IMR-90 (cell line): ENCODE results near the gene DUSP10. TPM values are rescaled to one million over a fixed set of nuclear protein-coding genes. Genes with fewer than 3 reads are reported as not detected.

ENCODE experiments used
- ATAC-seq: fragments of 200-7000 bp; cut with Tn5 transposase; 2 replicates; pipeline ENCODE4 v1.9.1; 2020; ENCODE audit warnings: low read depth, mild to moderate bottlenecking, moderate library complexity
- BruUV-seq: library from RNA; stranded (reverse); fragments of 400-500 nt; replicated peaks from 2 replicates; lab custom pipeline; 2021; lab: Mats Ljungman, UMichigan
- CTCF ChIA-PET: fragments of 300-600 bp; formaldehyde crosslinking; extraction: SDS; loops from one replicate; lab custom pipeline; 2021; ENCODE audit warnings: antibody characterized with exemption; lab: Yijun Ruan, JAX
- POLR2A ChIA-PET: fragments of 300-600 bp; sonication (Branson Sonifier 250); formaldehyde crosslinking; loops from one replicate; lab custom pipeline; 2022; ENCODE audit warnings: antibody characterized with exemption; ENCODE audit not compliant: unreplicated experiment; lab: Charles Lee
- DNase-seq: peaks from one replicate; pipeline ENCODE4 v3.0.0; 2013
- H2AFZ ChIP-seq: replicated peaks from 2 replicates; pipeline ENCODE3; 2013; ENCODE audit warnings: low read length, mild to moderate bottlenecking; ENCODE audit not compliant: poor library complexity
- H2AK5ac ChIP-seq: 2 replicates; pipeline ENCODE4 v1.6.1; 2013; ENCODE audit warnings: low read depth, low read length, inconsistent platforms
- H2AK9ac ChIP-seq: replicated peaks from 2 replicates; pipeline ENCODE3; 2013; ENCODE audit warnings: mild to moderate bottlenecking, low read depth, low read length, moderate library complexity; ENCODE audit not compliant: poor library complexity
- H2BK120ac ChIP-seq: 2 replicates; pipeline ENCODE4 v1.6.1; 2013; ENCODE audit warnings: low read depth, low read length, inconsistent platforms
- H2BK15ac ChIP-seq: 3 replicates; pipeline ENCODE4 v1.6.1; 2013; ENCODE audit warnings: low read depth, low read length, inconsistent platforms
- H2BK20ac ChIP-seq: 2 replicates; pipeline ENCODE4 v1.6.1; 2013; ENCODE audit warnings: low read depth, mild to moderate bottlenecking, inconsistent platforms, low read length, moderate library complexity
- H2BK5ac ChIP-seq: 2 replicates; pipeline ENCODE4 v1.6.1; 2013; ENCODE audit warnings: mild to moderate bottlenecking, low read depth, low read length, inconsistent platforms; ENCODE audit not compliant: poor library complexity, severe bottlenecking
- H3K14ac ChIP-seq: replicated peaks from 2 replicates; pipeline ENCODE4 v1.6.1; 2013; ENCODE audit warnings: low read depth, low read length, inconsistent platforms
- H3K18ac ChIP-seq: 2 replicates; pipeline ENCODE4 v1.6.1; 2013; ENCODE audit warnings: low read depth, low read length, control low read depth
- H3K23ac ChIP-seq: 2 replicates; pipeline ENCODE4 v1.6.1; 2013; ENCODE audit warnings: low read depth, low read length, inconsistent platforms
- H3K27ac ChIP-seq: 2 replicates; pipeline ENCODE4 v1.5.1; 2013; ENCODE audit warnings: mild to moderate bottlenecking, control low read depth, low read length; ENCODE audit not compliant: insufficient read depth
- H3K27me3 ChIP-seq: 2 replicates; pipeline ENCODE4 v1.6.1; 2013; ENCODE audit warnings: low read length; ENCODE audit not compliant: control insufficient read depth, insufficient read depth
- H3K36me3 ChIP-seq: 2 replicates; pipeline ENCODE4 v1.6.1; 2013; ENCODE audit warnings: low read length, mixed read lengths; ENCODE audit not compliant: control insufficient read depth, insufficient read depth
- H3K4ac ChIP-seq: 2 replicates; pipeline ENCODE4 v1.6.1; 2013; ENCODE audit warnings: low read depth, low read length, inconsistent platforms
- H3K4me1 ChIP-seq: 2 replicates; pipeline ENCODE4 v1.6.1; 2013; ENCODE audit warnings: low read length, mixed read lengths; ENCODE audit not compliant: control insufficient read depth, insufficient read depth
- H3K4me2 ChIP-seq: 2 replicates; pipeline ENCODE4 v1.6.1; 2013; ENCODE audit warnings: low read depth, mild to moderate bottlenecking, control low read depth, low read length, moderate library complexity
- H3K4me3 ChIP-seq: 2 replicates; pipeline ENCODE4 v1.5.1; 2013; ENCODE audit warnings: low read depth, mild to moderate bottlenecking, control low read depth, low read length, moderate library complexity; ENCODE audit not compliant: insufficient read depth
- H3K56ac ChIP-seq: 2 replicates; pipeline ENCODE4 v1.6.1; 2013; ENCODE audit warnings: low read length, inconsistent platforms; ENCODE audit not compliant: insufficient read depth; ENCODE audit errors: extremely low read depth
- H3K79me1 ChIP-seq, 2 experiments: 2 replicates each; pipeline ENCODE4 v1.6.1; 2013; ENCODE audit warnings: low read length in 2 of 2, inconsistent platforms in 1 of 2, low read depth in 1 of 2
- H3K9ac ChIP-seq: 2 replicates; pipeline ENCODE4 v1.6.1; 2013; ENCODE audit warnings: low read depth, low read length, control low read depth
- H3K9me1 ChIP-seq: 2 replicates; pipeline ENCODE4 v1.6.1; 2013; ENCODE audit warnings: low read length, inconsistent platforms; ENCODE audit not compliant: insufficient read depth
- H3K9me3 ChIP-seq: 2 replicates; pipeline ENCODE4 v1.6.1; 2013; ENCODE audit warnings: low read length; ENCODE audit not compliant: control insufficient read depth, insufficient read depth
- H4K20me1 ChIP-seq: 2 replicates; pipeline ENCODE4 v1.6.1; 2013; ENCODE audit warnings: low read length, inconsistent platforms; ENCODE audit not compliant: insufficient read depth
- H4K5ac ChIP-seq: 2 replicates; pipeline ENCODE4 v1.6.1; 2013; ENCODE audit warnings: mild to moderate bottlenecking, low read depth, low read length, control low read depth
- H4K8ac ChIP-seq, 2 experiments: 2 replicates each; pipeline ENCODE4 v1.6.1; 2013; ENCODE audit warnings: low read depth in 2 of 2, low read length in 2 of 2, control low read depth in 1 of 2, inconsistent platforms in 1 of 2
- H4K91ac ChIP-seq: 2 replicates; pipeline ENCODE4 v1.6.1; 2013; ENCODE audit warnings: low read depth, low read length, inconsistent platforms; ENCODE audit not compliant: insufficient read depth
- BHLHE40 ChIP-seq: fragments of 150-350 bp; IDR thresholded peaks from 2 replicates; pipeline ENCODE4 v1.6.1; 2016; ENCODE audit warnings: mild to moderate bottlenecking, low read depth, low read length
- CEBPB ChIP-seq: IDR thresholded peaks from 2 replicates; pipeline ENCODE4 v1.6.1; 2012; ENCODE audit warnings: low read depth, low read length, improper control_type of control experiment
- CHD1 ChIP-seq: IDR thresholded peaks from 2 replicates; pipeline ENCODE4 v1.6.1; 2012; ENCODE audit warnings: low read depth, low read length, improper control_type of control experiment
- FOS ChIP-seq: fragments of 150-350 bp; IDR thresholded peaks from 2 replicates; pipeline ENCODE4 v1.6.1; 2016; ENCODE audit warnings: low read depth, low read length
- MXI1 ChIP-seq: IDR thresholded peaks from 2 replicates; pipeline ENCODE4 v1.6.1; 2012; ENCODE audit warnings: low read depth, mild to moderate bottlenecking, low read length, moderate library complexity, borderline replicate concordance
- NFE2L2 ChIP-seq: fragments of 150-350 bp; IDR thresholded peaks from 2 replicates; pipeline ENCODE4 v1.6.1; 2016; ENCODE audit warnings: low read depth, mild to moderate bottlenecking, low read length
- POLR2A ChIP-seq: IDR thresholded peaks from 2 replicates; pipeline ENCODE4 v1.6.1; 2012; ENCODE audit warnings: mild to moderate bottlenecking, low read depth, low read length
- RAD21 ChIP-seq: IDR thresholded peaks from 2 replicates; pipeline ENCODE4 v1.6.1; 2012; ENCODE audit warnings: low read length, improper control_type of control experiment
- RCOR1 ChIP-seq: IDR thresholded peaks from 2 replicates; pipeline ENCODE4 v1.6.1; 2012; ENCODE audit warnings: mild to moderate bottlenecking, low read length, improper control_type of control experiment; ENCODE audit not compliant: insufficient replicate concordance
- RFX5 ChIP-seq: IDR thresholded peaks from 2 replicates; pipeline ENCODE4 v1.8.0; 2012; ENCODE audit warnings: low read depth, mild to moderate bottlenecking, low read length, moderate library complexity
- SMC3 ChIP-seq: fragments of 150-350 bp; IDR thresholded peaks from 2 replicates; pipeline ENCODE4 v1.6.1; 2016; ENCODE audit warnings: low read depth, mild to moderate bottlenecking, antibody characterized with exemption, low read length, moderate library complexity
- WGBS, 2 experiments: methylation state at CpG; one replicate each; pipeline versions ENCODE4 v1.1.5 to v1.1.7; 2013; ENCODE audit warnings: missing lambda C conversion rate in 2 of 2; ENCODE audit not compliant: insufficient read length in 1 of 2; ENCODE audit errors: extremely low coverage in 2 of 2; 5-methylcytosine and 5-hydroxymethylcytosine counted together
- dilution Hi-C: fragments of 300-500 bp; cut with HindIII; formaldehyde crosslinking; loops from one replicate; pipeline ENCODE4 v1.14.3; 2018; ENCODE audit warnings: low sequenced_read_pairs; ENCODE audit not compliant: unreplicated experiment
- in situ Hi-C: fragments of 300-500 bp; cut with MboI; formaldehyde crosslinking; loops from 3 replicates; pipeline ENCODE4 v1.14.3; 2019; ENCODE audit warnings: low sequenced_read_pairs, inconsistent platforms, mixed read lengths
- intact Hi-C: fragments of 100-400 bp; cut with micrococcal nuclease; formaldehyde crosslinking; loops from 2 replicates; pipeline ENCODE4 v1.10.0; 2022
- polyA plus RNA-seq, 3 experiments: library from polyadenylated mRNA; depleted of rRNA; stranded (reverse); fragments of >200 nt; gene quantifications; 2 replicates each; pipeline ENCODE4 v1.2.3, GENCODE V29; 2012; ENCODE audit warnings: low replicate concordance in 1 of 3
- total RNA-seq: library from RNA; depleted of rRNA; stranded (reverse); fragments of >200 nt; gene quantifications from 2 replicates; pipeline ENCODE4 v1.2.3, GENCODE V29; 2012
- TF ChIP-seq, protein P1 (sequence below): conservative IDR thresholded peaks from 2 replicates; pipeline ENCODE4 v1.5.1; 2012; ENCODE audit warnings: mild to moderate bottlenecking, low read depth, low read length, improper control_type of control experiment
- TF ChIP-seq, protein P2 (sequence below): fragments of 150-350 bp; IDR thresholded peaks from 2 replicates; pipeline ENCODE4 v1.6.1; 2016; ENCODE audit warnings: low read depth, mild to moderate bottlenecking, low read length, moderate library complexity, borderline replicate concordance
- TF ChIP-seq, protein P3 (sequence below): fragments of 150-350 bp; IDR thresholded peaks from 2 replicates; pipeline ENCODE4 v1.6.1; 2017; ENCODE audit warnings: mild to moderate bottlenecking, antibody characterized with exemption, low read length, low read depth

DUSP10 gene
- total and polyA plus RNA-seq, 2 of the 4 experiments (the other 2 are of a cell fraction): 41.7 to 59.1 TPM

DNA sequence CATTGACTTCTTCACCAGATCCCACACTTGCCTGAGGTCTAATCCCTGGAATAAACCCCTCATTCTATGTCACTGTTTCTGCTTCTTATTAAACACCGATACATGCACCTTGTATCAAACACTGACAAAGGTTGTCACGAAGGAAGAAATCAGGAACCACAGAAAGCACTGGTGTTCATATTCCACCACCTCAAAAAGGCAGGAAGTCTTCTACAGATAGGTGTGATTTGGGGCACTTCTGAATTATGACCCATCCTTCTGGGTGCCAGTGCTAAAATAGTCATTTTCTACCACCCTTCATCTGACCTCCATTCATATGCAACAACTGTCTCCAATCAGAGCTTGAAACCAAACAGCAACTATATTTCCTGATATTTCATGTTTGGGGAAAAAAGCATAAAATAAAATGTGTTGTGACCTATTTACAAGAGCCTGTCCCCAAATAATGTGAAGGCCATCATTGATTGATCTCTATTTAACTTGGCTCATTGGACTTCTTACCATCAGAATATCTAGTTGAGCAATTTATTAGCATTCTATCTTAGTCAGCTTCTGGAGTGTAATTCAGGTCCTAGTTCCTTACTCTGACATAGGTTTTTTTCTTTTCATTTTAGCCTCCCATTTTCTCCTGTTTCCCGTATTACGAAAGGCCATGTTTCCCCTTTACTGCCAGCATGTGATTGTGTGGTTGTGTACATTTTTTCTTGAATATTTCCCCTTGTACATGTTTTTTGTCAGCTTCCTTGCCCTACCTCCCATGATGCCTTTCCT lies 43.1 kb downstream of the DUSP10 start:
- CTCF ChIA-PET: interaction anchor here (2.4 kb wide), 1 partner anchor 220 kb away, joined by 12 read pairs; no protein-coding TSS in a partner anchor
- ATAC-seq: no peak
- dilution Hi-C loops: no loop called here
- TF ChIP-seq SMC3 (no peak), RFX5 (no peak), RAD21 (no peak), MXI1 (no peak), RCOR1 (no peak), NFE2L2 (no peak), BHLHE40 (no peak), POLR2A (no peak; the same call in 1 of the 2 replicates), CHD1 (no peak), FOS (no peak), CEBPB (no peak)
- TF ChIP-seq, protein P1, sequence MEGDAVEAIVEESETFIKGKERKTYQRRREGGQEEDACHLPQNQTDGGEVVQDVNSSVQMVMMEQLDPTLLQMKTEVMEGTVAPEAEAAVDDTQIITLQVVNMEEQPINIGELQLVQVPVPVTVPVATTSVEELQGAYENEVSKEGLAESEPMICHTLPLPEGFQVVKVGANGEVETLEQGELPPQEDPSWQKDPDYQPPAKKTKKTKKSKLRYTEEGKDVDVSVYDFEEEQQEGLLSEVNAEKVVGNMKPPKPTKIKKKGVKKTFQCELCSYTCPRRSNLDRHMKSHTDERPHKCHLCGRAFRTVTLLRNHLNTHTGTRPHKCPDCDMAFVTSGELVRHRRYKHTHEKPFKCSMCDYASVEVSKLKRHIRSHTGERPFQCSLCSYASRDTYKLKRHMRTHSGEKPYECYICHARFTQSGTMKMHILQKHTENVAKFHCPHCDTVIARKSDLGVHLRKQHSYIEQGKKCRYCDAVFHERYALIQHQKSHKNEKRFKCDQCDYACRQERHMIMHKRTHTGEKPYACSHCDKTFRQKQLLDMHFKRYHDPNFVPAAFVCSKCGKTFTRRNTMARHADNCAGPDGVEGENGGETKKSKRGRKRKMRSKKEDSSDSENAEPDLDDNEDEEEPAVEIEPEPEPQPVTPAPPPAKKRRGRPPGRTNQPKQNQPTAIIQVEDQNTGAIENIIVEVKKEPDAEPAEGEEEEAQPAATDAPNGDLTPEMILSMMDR: no peak
- TF ChIP-seq, protein P2, sequence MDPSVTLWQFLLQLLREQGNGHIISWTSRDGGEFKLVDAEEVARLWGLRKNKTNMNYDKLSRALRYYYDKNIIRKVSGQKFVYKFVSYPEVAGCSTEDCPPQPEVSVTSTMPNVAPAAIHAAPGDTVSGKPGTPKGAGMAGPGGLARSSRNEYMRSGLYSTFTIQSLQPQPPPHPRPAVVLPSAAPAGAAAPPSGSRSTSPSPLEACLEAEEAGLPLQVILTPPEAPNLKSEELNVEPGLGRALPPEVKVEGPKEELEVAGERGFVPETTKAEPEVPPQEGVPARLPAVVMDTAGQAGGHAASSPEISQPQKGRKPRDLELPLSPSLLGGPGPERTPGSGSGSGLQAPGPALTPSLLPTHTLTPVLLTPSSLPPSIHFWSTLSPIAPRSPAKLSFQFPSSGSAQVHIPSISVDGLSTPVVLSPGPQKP: no peak
- TF ChIP-seq, protein P3, sequence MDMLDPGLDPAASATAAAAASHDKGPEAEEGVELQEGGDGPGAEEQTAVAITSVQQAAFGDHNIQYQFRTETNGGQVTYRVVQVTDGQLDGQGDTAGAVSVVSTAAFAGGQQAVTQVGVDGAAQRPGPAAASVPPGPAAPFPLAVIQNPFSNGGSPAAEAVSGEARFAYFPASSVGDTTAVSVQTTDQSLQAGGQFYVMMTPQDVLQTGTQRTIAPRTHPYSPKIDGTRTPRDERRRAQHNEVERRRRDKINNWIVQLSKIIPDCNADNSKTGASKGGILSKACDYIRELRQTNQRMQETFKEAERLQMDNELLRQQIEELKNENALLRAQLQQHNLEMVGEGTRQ: no peak

More for the DNA sequence above, 43.1 kb downstream of the DUSP10 start:
- Histone ChIP-seq H4K8ac (peak overlapping the region in 1 of 2 experiments; percentile 72; a peak in 2 of 4 replicates), H4K20me1 (no peaks in the 10 kb centered on the region), H4K91ac (no peak overlapping the region; the same call in 1 of the 2 replicates), H2BK5ac (peak overlapping the region; percentile 93), H3K79me1 (peaks cover 17 to 38% of the 10 kb centered on the region in 2 experiments), H3K4me1 (peaks cover 16% of the 10 kb centered on the region), H4K5ac (no peak overlapping the region; the same call in 1 of the 2 replicates), H3K4me2 (no peak overlapping the region), H2BK120ac (0 out of 2 replicates have a peak overlapping the region, but pooled peaks have one; percentile 11), H3K4me3 (no peak overlapping the region), H3K23ac (no peak overlapping the region), H3K27ac (no peak overlapping the region), H2BK20ac (no peak overlapping the region), H3K56ac (no peak overlapping the region), H2AK5ac (0 out of 2 replicates have a peak overlapping the region, but pooled peaks have one; percentile 3), H3K18ac (peak overlapping the region; percentile 60; the same call in 1 of the 2 replicates), H3K9me1 (peaks cover 11% of the 10 kb centered on the region), H2AK9ac (no peak overlapping the region), H3K9ac (no peak overlapping the region), H3K36me3 (peaks cover 24% of the 10 kb centered on the region), H3K9me3 (no peaks in the 10 kb centered on the region), H3K14ac (peak overlapping the region; percentile 56; the same call in 1 of the 2 replicates), H2BK15ac (peak overlapping the region; percentile 6; the same call in 1 of the 3 replicates), H3K4ac (peak overlapping the region; percentile 41; the same call in 1 of the 2 replicates), H3K27me3 (no peaks in the 10 kb centered on the region), H2AFZ (no peak overlapping the region)
- DNase-seq: no peak
- POLR2A ChIA-PET: interaction anchor here (0.5 kb wide), 1 partner anchor 19 kb away, joined by 3 read pairs; no protein-coding TSS in a partner anchor
- WGBS, 2 experiments: no CpG with 5 or more reads among the region's 4 CpGs
- no TSS peak for BruUV-seq
- intact Hi-C loops (no loop called here), in situ Hi-C loops (no loop called here)
